ENCODE measurements around the gene CERCAM.

GRCh38 chr9:128393145-128393775, 27.4 kb upstream of the CERCAM start:
- no peak for TF ChIP-seq BRF2 (CRISPR knock-in tag; IDR thresholded peaks at IDR 0.05)
- TF ChIP-seq POLR2A (IDR thresholded peaks at IDR 0.05; ENCODE audit: insufficient read depth in 1 of 2, low read depth in 2 of 2, low read length in 2 of 2), result no peak

All from HepG2 (cell line).